Islet precursor cell (in vitro differentiated cells): ENCODE measurements around the gene ERC2.

Experiments used
- DNase-seq: peaks from one replicate; pipeline ENCODE4 v3.0.0-alpha.2; 2018

ERC2 gene

GRCh38 chr3:56365905-56366640, 102.2 kb downstream of the ERC2 start:
- DNase-seq, result no peak

GRCh38 chr3:56364665-56365064, 103.6 kb downstream of the ERC2 start:
- DNase-seq, result no peak

- DNase-seq, result no peak
Observed at GRCh38 chr3:56363720-56364119, 104.5 kb downstream of the ERC2 start.

DNA sequence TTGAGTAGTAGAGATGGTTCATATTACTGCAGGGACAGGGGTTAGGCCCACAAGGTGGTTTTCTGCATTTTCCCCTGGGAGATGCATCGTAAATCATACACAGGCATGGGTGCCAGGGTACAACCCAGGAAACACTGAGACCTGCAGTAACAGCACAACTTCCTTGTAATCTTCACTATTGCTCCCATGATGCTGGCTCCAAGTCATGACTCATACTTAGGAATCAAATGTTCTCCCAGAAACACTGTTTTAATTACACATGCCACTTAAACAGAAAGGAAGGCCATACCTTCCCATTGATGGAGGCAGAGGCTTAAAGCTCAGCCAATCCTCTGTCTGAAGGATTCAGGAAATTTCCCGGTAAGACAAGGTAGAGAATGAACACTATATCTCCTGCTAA, 106.5 kb downstream of the ERC2 start:
- no peak for DNase-seq

GRCh38 chr3:56357266-56357665, 111.0 kb downstream of the ERC2 start:
- DNase-seq, result no peak

GRCh38 chr3:56356808-56357207, 111.5 kb downstream of the ERC2 start:
- no peak for DNase-seq

GRCh38 chr3:56355570-56356185, 112.6 kb downstream of the ERC2 start:
- DNase-seq, result peak; percentile 69

DNA sequence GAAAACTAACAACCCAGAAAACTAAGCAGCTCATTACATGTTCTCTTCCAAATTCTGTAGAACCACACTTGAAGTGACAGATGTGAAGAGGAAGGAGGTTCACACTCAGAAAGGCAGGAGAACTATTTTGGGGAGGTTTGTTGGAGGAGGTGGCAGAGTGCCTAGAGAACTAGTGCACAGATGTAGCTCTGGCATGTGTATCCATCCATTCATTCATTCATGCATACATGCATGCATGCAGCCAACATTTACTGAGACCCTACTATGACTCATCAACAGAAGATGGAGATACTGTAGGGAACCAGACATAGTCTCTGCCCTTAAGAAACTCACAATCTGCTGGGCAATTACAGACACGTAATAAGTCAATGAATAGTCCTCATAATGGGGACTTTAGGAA, 116.7 kb downstream of the ERC2 start:
- DNase-seq, result no peak

GRCh38 chr3:56347219-56347871, 120.9 kb downstream of the ERC2 start:
- peak; percentile 69 for DNase-seq

DNA sequence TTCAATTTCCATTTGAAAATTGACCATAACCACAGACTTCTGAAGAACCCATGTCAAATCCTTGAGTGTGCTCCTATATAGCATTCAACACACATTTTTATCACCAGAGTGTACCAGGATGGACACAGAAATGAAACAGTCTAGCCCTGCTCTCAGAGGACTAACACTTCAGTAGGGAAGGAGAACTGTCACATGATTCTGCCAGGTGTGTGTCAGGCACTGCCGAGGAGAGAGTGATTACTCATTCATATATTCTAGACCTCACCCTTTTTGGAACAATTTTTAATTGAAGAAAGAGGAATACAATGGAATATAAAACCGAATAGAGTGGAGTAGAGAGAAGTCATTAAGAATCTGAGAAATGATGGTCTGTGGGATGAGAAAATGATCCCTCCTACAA, 125.8 kb downstream of the ERC2 start:
- no peak for DNase-seq

DNA sequence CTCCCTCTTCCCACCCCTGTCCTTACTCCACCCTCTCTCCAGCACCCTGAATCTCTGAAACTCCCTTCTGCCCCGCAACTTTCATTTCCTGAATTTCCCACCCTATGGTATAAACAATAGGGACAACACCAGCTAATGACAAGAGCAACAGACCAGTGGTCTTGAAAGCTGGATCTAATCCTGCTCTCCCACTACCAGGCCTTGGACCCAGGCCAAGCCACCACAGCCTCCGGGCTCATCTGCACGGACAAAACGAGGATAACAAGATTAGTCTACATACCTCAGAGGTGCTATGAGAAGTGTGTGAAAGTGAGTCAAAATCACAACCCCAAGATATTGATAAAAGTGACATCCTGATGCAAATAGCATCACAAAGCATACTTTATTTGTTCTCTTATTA, 128.6 kb downstream of the ERC2 start:
- no peak for DNase-seq

DNA sequence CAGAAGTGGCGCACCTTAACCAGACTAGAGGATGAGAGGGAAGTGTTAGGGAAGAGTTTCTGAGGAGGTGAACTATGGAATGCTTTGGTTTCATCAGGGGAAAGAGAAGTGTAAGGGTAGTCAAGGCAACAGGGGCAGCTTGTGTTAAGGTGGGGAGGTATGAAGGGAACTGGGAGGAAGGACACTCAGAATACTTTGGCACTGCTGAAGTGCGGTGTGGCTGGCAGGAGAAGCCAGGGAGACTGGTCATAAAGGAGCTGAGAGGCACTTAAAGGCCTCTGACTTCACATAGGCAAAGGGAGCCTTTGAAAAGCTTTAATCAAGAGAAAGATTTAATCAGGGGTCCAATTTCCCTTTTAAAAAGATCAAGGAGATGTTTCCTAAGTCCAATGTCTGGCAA, 129.0 kb downstream of the ERC2 start:
- DNase-seq, result no peak

DNA sequence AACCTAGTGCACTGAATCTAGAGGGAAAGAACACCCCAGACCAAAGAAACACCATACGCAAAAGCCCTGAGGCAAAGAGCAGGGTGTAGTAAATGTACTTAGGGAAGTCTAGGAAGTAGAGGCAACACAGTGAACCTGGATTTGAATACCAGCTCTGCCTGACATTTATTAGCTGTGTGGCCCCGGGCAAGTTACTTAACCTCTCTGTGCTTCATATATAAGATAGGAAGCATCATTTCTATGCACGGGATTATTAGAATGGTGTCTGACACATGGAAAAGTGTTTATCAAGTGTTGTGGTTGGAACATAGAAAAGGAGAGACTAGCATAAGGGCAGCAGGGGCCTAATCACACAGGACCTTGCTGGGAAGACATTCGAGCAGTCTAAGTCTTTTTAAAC, 132.2 kb downstream of the ERC2 start:
- no peak for DNase-seq

DNA sequence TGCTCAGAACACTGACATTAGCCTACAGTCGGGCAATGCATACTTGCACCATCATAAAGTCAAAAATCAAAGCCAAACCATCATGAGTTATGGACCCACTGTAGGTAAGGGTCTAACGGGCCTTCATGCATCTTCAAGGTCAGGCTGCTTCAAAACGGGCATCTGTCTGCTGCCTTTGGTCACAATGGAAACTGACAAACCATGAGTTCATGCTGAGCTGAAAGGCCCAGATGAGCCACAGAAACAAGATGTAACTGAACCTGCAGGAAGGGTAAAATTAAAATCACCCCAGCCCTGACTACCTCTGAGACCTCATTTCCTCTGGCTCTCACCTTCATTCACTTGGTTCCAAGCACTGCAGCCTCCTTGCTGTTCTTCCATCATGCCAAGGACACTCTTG, 143.8 kb downstream of the ERC2 start:
- DNase-seq, result no peak

DNA sequence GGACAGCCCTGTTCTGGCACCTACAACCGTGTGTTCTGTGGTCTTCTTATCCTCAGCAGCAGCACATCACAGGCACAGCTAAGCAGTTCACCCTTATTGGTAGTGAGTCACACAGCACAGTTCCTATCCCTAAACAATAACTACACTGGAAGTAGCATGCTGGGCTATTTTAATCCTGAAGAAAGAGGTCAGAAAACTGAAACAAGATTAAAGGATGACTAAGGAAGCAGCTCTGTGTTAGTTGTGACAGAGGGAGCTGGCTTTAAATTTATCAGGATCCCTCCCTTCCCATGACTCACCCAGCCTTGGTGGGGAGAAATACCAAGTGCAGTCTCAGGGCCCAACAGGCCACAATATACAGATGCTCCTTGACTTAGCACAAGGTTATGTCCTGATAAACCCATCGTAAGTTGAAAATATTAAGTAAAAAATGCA, 144.3 kb downstream of the ERC2 start:
- peak; percentile 65 for DNase-seq

DNA sequence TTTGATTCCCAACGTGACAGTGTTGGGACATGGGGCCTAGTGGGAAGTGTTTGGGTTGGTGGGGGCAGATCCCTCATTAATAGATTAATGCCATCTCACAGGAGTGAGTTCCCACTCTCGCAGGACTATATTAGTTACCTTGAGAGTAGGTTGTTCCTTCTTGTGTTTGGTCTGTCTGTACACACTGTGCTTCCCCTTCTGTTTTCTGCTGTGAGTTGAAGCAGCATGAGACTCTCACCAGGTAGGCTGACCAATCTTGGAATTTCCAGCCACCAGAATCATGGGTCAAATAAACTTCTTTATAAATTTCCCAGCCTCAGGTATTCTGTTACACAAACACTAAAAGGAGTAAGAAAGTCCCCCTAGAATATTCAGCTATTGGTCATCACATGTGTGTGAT, 145.4 kb downstream of the ERC2 start:
- DNase-seq, result no peak

DNA sequence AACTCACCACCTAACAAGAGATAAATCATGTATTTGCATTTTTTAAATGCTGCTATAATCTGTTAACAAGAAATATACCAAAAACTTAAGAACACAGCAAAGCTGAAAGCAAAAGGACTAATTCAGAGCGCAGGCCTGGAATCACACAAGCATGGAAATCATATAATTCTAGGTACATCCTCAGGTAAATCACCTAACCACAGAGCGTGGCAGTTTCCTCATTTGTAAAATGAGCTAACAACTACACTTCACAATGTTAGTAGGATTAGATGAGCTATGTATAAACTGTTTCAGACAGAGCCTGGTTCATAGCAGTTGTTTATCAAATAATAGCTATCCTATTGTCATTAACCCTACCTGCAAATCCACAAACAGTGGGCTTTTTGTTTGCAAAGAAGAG, 146.4 kb downstream of the ERC2 start:
- no peak for DNase-seq

- DNase-seq, result no peak
Observed at GRCh38 chr3:56321383-56321782, 146.9 kb downstream of the ERC2 start.

GRCh38 chr3:56320883-56321282, 147.4 kb downstream of the ERC2 start:
- DNase-seq, result no peak

GRCh38 chr3:56318891-56319290, 149.4 kb downstream of the ERC2 start:
- DNase-seq, result no peak

GRCh38 chr3:56316944-56317343, 151.3 kb downstream of the ERC2 start:
- no peak for DNase-seq

DNA sequence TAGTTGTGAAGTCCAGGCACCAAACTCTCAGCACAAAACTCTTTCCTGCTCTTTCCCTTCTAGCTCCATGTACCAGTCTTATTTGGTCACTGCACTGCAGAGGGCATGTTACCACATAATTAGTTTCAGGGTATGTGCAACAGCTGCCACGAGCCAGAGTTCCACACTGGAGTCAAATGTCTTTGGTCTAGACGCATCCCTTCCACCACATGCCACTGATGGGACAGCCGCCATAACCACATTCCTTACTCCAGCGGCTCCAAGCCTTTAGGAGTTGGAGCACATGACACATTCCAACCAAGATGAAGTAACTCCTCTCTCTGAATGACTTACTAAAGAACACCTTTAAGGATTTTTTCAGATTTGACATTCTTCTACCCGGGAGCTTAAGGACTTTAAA, 153.4 kb downstream of the ERC2 start:
- peak; percentile 88 for DNase-seq

- DNase-seq, result no peak
Observed at GRCh38 chr3:56309465-56309864, 158.8 kb downstream of the ERC2 start.

GRCh38 chr3:56308471-56308870, 159.8 kb downstream of the ERC2 start:
- no peak for DNase-seq
